ENCODE data around the gene RNASE4. TPM values are rescaled to one million over a fixed set of nuclear protein-coding genes. Genes with fewer than 3 reads are reported as not detected.
"Not testable (repeated sequence)": the region's sequence is repeated elsewhere in the genome, so short reads cannot be mapped to it uniquely, and the experiment has no call there.

RNASE4 gene, protein sequence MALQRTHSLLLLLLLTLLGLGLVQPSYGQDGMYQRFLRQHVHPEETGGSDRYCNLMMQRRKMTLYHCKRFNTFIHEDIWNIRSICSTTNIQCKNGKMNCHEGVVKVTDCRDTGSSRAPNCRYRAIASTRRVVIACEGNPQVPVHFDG
- polyA plus RNA-seq (ENCODE audit: insufficient read length in 4 of 4), result 1 to 10 TPM; 1.7 to 6.5 (median 2.6) TPM

DNA sequence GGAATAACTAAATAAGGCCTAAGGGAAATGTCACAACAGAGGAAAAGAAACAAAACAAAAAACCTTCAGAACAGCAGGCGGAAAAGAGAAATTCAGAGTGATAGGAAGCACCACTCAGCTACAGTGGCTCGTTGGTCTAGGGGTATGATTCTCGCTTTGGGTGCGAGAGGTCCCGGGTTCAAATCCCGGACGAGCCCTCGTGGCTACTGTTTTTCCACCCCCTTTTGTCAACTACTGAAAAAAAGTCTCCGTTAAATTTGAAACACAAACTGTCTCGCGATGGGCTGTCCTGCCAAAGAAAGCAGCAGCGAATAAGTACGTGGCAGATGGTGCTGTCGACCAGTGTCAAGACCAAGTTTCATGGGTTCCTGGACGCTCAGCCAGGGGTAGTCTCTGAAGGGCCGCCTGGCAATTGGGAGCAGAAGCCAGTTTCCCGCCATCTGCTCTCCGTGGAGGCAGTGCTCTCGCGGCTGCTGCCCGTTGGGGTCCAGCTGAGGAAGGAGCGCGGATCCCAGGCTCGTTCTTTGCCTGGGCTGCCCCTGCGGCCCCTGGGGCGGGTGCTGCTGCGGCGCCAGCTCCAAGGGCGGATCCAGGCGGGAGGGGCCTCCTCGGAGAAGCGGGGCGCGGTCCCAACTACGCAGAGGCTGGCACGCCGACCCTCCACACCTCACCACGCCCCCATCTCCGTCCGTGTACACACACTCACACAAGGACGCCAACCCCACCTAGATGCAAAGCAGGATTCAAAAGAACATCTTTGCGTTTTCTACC is at the start of gene RNASE4:
Gene RNASE4, plus strand, starts transcription at position 670 of the 771 bp plus-strand sequence. CDS start 14,812 bp downstream, outside the sequence.
- DNase-seq (ENCODE audit: low read depth in 4 of 4, low spot score in 3 of 4), result peak; percentile 66 to 73 (median 70)

DNA sequence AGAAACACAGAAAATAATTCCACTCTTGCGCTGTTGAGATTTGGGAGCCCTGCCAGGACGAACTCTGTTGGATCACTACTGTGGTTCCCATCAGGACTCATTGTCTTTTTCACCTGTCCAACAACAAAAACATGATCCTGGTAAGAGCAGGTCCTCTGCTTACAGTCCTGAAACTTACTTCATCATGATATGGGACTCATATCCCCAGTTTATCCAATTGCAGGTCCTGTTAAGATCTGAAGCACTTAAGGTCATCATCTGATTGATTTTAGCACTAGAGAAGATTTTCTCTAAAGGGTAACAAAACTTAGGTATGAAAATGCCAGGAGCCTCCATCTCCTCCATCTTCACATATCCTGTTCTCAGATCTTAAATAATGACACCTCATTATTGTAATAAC is 42.8 kb upstream of the RNASE4 start, which contains the start of gene OR6S1:
Gene OR6S1, minus strand, starts transcription at position 101 of the 400 bp plus-strand sequence. Its CDS starts 0 bp downstream, at position 101.
- DNase-seq (ENCODE audit: low read depth in 4 of 4, low spot score in 3 of 4), result no peak

DNA sequence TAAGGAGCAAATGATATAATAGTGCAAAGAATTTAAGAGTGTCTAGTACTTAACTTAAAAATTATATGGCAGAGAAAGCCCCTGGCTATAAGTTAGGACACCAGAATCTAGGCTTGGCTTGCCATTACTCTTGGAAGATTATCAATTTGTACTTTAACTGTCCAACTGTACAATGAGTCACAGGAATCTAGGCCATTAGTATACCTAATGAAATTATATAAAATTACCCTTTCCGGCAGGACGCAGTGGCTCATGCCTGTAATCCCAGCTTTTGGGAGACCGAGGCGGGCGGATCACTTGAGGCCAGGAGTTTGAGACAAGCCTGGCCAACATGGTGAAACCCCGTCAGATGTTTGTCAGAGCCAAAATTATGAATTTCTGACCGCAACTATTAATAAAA is 42.2 kb upstream of the RNASE4 start:
- no peak for DNase-seq (ENCODE audit: low read depth in 4 of 4, low spot score in 3 of 4)

DNA sequence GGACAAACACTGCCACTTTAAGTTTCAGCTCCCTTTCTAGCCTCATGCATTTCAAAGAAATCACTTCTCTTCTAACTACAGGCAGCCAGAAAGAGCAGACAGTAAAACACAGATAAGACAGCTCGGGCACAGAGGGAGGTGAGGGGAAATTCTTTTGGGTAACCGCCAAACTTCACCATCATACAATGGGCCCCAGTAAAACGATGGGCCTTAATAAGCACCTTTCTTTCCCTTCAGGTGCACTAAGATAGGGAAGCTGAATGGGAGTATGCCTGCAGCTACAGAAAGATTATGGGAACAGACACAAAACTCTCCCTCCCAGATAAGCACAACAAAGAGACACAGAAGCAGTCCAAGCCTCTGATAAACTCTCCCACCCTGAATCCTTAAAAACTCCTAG is 41.6 kb upstream of the RNASE4 start:
- not testable (repeated sequence) for DNase-seq (ENCODE audit: low read depth in 4 of 4, low spot score in 3 of 4)

DNA sequence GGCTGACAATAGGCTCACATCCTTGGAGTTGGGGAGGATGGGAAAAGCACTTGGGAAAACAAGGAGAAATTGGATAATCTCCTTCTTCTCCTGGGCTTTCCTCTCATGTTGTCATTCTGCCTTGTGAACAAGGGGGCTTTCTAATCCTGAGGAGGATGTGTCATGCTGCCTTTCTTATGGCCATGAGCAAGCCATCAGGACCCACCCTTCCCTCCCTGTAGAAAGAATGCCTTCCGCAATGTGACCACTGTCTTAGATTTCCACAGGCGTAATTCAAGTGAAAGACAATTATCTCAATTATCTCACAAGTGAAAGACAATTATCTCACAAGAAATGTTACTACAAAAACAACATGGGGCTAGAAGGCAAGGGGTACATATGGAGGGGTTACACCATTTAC is 39.8 kb upstream of the RNASE4 start:
- no peak for DNase-seq (ENCODE audit: low read depth in 4 of 4, low spot score in 3 of 4)

DNA sequence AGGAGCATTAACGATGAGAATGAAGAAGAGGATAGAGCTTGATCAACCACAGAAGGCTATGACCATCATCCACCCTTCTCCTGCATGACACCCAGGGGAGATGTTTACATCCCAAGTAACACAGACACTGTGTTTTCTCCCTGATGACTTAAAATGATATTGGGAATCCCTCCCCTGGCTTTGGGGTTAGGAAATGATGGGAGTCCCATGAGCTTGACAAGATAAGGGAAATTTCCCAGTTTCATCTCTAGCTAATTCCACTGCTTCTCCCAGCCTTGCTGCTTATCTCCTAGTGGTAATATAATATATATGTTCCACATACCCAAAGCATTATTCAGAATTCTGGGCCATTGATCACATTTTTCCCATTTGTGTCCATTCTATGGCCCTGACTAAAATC is 38.9 kb upstream of the RNASE4 start:
- DNase-seq (ENCODE audit: low read depth in 4 of 4, low spot score in 3 of 4), result no peak

DNA sequence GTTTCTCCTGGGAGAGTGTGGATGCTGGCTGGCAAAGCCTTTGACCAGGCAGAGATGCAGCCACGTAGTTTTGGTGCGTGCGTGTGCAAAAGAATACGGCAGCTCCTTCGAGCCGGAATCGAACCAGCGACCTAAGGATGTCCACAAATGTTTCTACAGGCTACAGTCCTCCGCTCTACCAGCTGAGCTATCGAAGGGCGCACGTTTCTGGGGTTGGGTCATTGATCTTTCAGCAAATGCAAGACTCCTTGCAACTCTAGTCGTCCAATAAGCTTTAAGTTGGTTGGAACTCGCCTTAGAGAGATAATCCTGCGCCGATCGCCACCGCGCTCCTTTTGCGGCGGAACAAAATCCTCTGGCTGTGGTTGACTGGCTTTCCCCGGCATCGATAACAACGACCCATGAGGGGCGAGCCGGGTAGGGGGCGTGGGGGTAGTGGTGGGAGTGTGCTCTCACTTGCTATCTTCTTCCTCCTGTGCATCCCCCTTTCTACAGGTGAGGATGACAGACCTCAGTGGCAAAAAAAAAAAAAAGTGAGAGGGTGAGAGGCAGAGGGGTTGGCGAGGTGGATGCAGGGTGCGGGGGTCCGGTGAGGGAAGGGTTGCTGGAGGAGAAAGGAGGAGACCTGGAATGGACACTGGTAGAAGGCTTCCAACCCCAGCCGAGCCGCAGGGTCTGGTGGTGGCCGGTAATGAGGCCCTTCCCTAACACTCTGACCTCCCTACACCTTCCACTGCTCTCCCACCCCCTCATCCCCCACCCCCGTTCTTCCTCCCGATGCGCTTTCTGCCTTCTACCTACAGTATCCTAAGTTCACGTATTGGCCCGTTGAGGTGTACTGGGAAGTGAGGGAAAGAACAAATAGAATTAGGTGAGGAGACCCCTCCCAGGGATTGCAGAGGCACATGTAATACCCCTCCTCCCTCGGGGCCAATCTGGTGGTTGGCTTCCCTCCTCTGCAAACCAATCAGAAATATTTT is 31.1 kb upstream of the RNASE4 start:
- no peak for DNase-seq (ENCODE audit: low read depth in 4 of 4, low spot score in 3 of 4)

DNA sequence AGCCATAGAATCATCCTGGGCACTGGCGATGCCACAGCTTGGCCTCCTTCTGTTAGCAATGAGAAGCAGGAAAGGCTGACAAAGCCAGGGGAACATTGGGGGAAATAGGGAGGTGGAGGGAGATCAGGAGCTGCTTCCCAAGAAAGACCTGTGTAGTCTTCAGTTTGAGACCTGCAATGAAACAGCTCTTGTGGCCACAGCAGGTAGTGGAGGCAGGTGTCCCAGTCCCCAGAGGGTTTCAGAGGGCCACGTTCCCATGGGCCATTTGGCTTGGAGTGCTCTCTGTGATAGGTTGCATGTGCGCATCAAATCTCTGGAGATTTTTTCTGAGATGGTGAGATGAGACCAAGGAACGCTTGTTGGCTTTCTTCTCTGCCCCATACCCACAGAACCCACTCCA is 28.5 kb upstream of the RNASE4 start:
- DNase-seq (ENCODE audit: low read depth in 4 of 4, low spot score in 3 of 4), result no peak

DNA sequence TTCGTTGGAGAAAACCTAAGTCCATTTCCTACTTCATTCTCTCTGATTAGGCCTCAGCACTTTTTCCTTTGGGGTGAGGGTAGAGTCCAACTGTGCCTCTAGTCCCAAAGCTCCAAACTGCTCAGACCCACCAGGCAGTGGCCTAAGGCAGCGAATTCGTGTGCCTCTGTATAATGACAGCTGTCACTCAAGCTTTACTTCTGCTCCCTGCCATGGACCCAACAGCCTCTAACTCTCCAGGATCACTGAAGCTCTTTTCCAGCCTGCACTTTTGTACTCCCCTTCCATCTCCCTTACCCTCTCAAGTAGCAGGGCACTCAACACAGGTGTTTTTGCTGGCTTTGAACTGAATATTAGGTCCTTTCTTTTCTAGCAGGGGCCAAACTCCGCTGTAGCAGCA is 28.1 kb upstream of the RNASE4 start:
- no peak for DNase-seq (ENCODE audit: low read depth in 4 of 4, low spot score in 3 of 4)

DNA sequence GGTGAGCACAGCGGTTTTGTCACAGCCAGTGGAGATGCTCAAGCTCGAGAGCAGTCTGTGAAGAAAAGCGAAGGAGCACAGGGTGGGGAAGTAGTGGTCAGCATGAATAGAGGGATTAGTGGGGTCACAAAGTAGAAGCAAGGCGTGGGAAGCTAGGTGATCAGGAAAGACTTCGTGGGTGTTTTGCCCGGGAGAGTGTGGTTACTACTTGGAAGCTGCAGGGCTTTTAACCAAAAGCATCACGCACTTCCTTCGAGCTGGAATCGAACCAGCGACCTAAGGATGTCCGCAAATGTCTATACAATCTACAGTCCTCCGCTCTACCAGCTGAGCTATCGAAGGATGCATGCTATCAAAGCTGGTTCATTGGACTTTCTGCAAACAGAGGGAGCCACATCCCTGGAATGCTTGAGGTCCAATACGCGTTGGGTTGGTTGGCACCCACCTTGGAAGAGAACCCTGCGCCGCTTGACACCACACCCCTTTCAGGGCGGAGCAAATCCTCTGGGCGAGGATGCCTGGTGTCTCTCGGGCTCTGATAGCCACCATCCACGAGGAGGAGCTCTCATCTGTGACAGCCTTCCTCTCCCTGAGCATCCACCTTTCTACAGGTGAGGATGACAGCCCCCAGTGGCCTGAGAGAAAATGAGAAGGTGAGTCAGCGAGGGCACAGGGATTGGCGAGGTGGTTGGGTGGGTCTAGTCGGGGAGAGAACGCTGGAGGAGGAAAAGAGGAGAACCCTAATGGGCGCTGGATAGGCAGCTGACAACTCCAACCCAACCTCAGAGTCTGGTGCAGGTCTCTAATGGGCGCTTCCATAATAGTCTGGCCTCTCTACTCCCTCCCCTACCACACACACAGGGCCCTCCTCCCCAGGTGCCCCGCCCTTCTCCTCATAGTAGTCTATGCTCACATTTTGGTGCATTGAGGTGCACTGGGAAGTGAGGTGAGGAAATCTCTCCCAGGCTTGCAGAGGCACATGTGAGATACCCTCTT is 26.8 kb upstream of the RNASE4 start:
- no peak for DNase-seq (ENCODE audit: low read depth in 4 of 4, low spot score in 3 of 4)

DNA sequence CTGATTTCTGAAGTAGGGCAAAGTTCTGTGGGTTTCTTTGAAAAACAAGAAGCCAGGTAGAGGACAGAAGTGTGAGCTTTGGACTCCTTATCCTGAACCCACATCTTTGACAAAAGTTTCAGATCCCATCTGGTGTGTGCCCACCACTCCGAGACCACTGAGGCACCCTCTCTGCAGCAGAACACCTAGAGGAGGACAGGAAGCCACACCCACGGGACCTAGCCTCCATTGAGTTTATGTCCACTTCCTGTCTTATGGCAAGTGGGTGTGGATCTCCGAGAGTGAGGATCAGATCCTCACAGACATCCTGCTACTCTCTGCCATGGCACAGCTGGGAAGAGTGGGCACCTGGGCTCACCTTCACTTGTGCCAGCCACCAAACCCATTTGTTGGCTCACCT is 26.1 kb upstream of the RNASE4 start:
- DNase-seq (ENCODE audit: low read depth in 4 of 4, low spot score in 3 of 4), result no peak

DNA sequence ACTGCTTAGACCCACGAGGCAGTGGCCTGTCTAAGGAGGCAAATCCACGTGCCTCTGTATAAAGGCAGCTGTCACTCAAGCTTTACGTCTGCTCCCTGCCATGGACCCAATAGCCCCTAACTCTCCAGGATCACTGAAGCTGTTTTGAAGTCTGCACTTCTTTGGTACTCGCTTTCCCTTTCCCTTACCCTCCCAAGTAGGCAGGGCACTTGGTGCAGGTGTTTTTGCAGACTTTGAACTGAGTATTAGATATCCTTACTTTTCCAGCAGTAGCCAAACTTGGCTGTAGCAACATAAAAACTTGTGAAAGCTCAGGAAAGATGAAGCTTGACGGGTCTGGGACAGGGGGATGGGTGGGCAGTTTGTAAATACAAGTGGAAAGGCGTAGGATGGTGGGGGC is 25.0 kb upstream of the RNASE4 start:
- no peak for DNase-seq (ENCODE audit: low read depth in 4 of 4, low spot score in 3 of 4)

DNA sequence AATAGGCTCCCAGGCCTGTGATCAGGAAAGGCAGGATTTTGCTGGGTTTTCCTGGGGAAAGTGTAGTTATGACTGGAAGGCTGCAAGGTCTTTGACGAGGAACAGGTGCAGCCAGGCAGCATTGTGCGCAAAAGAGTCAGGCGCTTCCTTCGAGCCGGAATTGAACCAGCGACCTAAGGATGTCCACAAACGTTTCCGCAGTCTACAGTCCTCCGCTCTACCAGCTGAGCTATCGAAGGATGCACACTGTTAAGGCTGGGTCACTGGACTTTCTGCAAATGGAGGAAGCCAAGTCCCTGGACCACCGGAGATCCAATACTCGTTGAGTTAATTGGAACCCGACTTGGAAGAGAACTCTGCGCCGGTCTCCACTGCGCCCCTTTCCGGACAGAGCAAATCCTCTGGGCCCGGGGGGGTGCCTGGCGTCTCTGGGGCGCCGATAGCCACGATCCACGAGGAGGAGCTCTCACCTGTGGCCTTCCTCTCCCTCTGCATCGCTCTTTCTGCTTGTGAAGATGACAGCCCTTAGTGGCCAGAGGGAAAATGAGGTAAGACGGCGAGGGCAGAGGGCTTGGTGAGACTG is 24.5 kb upstream of the RNASE4 start:
- no peak for DNase-seq (ENCODE audit: low read depth in 4 of 4, low spot score in 3 of 4)

DNA sequence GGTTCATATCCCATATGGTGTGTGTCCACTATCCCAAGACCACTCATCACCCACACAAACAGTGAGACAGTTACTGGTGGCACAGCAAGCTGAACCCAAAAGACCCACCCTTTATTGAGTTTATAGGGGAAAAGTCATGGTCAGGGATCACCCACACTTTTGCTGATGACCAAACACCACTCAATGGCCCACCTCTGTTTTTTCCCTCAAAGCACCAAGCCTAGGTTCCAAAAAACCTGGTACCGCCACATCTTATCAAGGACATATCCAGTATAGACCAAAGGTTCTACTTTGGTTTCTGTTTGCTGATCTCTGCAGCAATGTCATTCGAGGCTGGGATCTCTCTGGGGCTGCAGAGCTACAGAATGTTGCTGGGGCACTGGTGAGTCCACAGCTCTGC is 23.2 kb upstream of the RNASE4 start:
- no peak for DNase-seq (ENCODE audit: low read depth in 4 of 4, low spot score in 3 of 4)

DNA sequence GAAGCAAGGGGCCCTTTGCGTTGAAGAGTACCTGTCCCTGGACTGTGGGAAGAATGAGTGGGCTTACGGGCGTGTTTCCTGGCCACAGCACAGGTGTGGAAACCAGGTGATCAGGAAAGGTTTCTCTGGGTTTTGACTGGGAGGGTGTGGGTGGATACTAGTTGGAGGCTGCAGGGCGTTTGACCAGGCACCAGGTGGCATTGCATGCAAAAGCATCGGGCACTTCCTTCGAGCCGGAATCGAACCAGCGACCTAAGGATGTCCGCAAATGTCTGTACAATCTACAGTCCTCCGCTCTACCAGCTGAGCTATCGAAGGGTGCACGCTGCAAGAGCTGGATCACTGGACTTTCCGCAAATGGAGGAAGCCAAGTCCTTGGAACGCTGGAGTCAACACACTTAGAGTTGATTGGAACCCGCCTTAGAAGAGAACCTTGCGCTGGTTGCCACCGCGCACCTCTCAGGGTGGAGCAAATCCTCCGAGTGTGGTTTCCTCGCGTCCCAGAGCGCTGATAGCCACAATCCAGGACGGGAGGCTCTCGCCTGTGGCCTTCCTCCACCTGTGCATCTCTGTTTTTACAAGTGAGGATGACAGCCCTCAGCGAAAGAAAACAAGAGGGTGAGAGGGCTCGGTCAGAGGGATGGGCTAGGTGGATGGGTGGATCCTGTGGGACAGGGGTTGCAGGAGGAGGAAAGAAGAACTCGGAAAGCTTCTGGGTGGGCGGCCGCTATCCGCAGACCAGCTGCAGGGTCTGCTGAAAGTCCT is 21.2 kb upstream of the RNASE4 start:
- DNase-seq (ENCODE audit: low read depth in 4 of 4, low spot score in 3 of 4), result no peak

DNA sequence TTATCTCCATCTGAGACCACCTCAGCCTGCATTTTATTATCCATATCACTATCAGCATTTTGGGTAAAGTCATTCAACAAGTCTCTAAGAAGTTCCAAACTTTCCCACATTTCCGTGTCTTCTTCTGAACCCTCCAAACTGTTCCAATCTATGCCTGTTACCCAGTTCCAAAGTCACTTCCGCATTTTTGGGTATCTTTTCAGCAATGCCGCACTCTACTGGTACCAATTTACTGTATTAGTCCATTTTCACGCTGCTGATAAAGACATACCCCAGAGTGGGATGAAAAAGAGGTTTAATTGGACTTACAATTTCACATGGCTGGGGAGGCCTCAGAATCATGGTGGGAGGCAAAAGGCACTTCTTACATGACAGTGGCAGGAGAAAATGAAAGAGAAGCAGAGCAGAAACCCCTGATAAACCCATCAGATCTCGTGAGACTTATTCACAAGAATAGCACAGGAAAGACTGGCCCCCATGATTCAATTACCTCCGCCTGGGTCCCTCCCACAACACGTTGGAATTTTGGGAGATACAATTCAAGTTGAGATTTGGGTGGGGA is 17.9 kb upstream of the RNASE4 start:
- not testable (repeated sequence) for DNase-seq (ENCODE audit: low read depth in 4 of 4, low spot score in 3 of 4)

DNA sequence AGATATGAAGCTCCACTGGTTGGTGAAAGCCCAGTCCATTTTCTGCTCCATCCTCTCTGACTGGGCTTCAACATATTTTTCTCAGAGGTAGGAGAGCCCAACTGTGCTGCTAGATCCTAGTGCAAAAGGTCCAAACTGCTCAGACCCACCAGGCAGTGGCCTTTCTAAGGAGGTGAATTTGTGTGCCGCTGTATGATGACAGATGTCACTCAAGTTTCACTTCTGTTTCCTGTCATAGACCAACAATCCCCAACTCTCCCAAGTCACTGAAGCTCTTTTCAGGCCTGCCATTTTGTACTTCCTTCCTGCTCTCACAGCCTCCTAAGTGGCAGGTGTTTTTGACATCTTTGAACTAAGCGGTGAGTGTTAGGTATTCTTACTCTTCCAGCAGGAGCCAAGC is 16.4 kb upstream of the RNASE4 start:
- DNase-seq (ENCODE audit: low read depth in 4 of 4, low spot score in 3 of 4), result no peak

DNA sequence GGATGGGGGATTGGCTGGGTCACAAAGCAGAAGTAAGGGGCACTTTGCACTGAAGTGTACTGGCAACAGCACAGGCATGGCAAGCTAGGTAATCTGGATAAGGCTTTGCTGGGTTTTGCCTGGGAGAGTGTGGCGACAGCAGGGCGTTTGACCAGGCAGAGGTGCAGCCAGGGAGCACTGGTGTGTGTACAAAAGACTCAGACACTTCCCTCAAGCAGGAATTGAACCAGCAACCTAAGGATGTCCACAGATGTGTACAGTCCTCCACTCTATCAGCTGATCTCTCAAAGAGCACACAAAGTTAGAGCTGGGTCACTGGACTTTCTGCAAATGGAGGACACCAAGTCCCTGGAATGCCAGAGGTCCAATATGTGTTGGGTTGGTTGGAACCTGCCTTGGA is 15.4 kb upstream of the RNASE4 start:
- DNase-seq (ENCODE audit: low read depth in 4 of 4, low spot score in 3 of 4), result no peak

Measured in right renal pelvis (tissue), 4 donors.